Peyer's patch (tissue), 4 donors: Measurements from ENCODE around the gene ARIH1. TPM values are rescaled to one million over a fixed set of nuclear protein-coding genes. Genes with fewer than 3 reads are reported as not detected.

ENCODE experiments used
- DNase-seq, 3 donors: peaks; one replicate each; pipeline ENCODE4 v3.0.0-alpha.2; 2017 to 2019
- H3K27ac ChIP-seq, 4 donors: fragments of 200-600 bp; sonication (generic); one replicate each; pipeline ENCODE4 v1.5.1; 2016 to 2019
- H3K27me3 ChIP-seq, 2 donors: fragments of 200-600 bp; sonication (generic); one replicate each; pipeline ENCODE4 v1.5.1; 2019
- H3K36me3 ChIP-seq, 3 donors: fragments of 200-600 bp; sonication (generic); one replicate each; pipeline ENCODE4 v1.5.1; 2016 to 2019
- H3K4me1 ChIP-seq, 4 donors: fragments of 200-600 bp; sonication (generic); one replicate each; pipeline ENCODE4 v1.5.1; 2016 to 2019
- H3K4me3 ChIP-seq, 4 donors: fragments of 200-600 bp; sonication (generic); 1 replicate in 3 of 4; 2 replicates in 1 of 4; pipeline ENCODE4 v1.5.1; 2016 to 2019; ENCODE audit warnings: mild to moderate bottlenecking in 1 of 4
- H3K9me3 ChIP-seq, 4 donors: fragments of 200-600 bp; sonication (generic); one replicate each; pipeline ENCODE4 v1.5.1; 2016 to 2019; ENCODE audit warnings: mild to moderate bottlenecking in 1 of 4
- POLR2A ChIP-seq, 2 donors: fragments of 450-650 bp; IDR thresholded peaks; one replicate each; pipeline ENCODE4 v1.5.1; 2017; ENCODE audit warnings: antibody characterized with exemption in 2 of 2, mild to moderate bottlenecking in 2 of 2, moderate library complexity in 2 of 2
- total RNA-seq, 4 donors: library from RNA; depleted of rRNA; stranded (reverse); fragments of >200 nt; gene quantifications; one replicate each; pipeline ENCODE4 v1.1.0, GENCODE V29; 2016
- TF ChIP-seq, protein P1 (sequence below), 6 experiments: fragments of 450-650 bp in 4 of 6; fragments of 200-600 bp in 2 of 6; sonication (generic) in 1 of 6; IDR thresholded peaks; one replicate each; pipeline ENCODE4 v1.5.1; 2017 to 2019; ENCODE audit warnings: antibody characterized with exemption in 6 of 6, mild to moderate bottlenecking in 3 of 6, moderate library complexity in 1 of 6

The ARIH1 gene
- total RNA-seq, 4 donors from 2014 or later: 42.3 to 81.7 (median 52.3) TPM

DNA sequence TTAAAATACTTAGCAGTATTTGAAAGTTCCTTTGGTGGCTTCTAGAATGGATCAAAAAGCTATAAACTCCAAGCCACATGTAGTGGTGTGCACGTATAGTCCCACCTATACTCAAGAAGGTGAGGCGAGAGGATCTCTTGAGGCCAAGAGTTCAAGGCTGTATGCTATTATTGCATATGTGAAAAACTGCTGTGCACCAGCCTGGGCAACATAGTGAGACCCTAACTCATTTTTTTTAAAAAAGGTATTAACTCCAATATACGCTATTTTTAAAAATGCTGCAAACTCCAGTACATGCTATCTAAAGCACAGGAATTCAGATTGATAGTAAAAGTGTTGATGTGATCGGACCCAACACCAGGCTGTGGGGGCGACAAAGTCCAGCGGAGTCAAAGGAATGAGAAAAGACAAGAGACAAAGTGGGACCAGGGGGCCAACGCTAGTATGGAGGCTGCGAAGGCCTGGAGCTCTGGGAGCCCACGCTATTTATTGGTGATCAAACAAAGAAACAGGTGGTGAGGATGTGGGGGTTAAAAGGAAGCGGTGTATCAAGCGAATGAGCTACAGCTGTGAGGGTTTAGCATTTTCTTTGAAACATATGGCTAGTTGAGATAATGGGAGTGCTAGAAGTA lies 66.6 kb downstream of the ARIH1 start:
- no peak overlapping the region for H3K4me3 ChIP-seq
- peaks cover 0 to 8% (median 0%) of the 10 kb centered on the region in 4 donors for H3K9me3 ChIP-seq
- no peaks in the 10 kb centered on the region for H3K27me3 ChIP-seq
- TF ChIP-seq, protein P1, sequence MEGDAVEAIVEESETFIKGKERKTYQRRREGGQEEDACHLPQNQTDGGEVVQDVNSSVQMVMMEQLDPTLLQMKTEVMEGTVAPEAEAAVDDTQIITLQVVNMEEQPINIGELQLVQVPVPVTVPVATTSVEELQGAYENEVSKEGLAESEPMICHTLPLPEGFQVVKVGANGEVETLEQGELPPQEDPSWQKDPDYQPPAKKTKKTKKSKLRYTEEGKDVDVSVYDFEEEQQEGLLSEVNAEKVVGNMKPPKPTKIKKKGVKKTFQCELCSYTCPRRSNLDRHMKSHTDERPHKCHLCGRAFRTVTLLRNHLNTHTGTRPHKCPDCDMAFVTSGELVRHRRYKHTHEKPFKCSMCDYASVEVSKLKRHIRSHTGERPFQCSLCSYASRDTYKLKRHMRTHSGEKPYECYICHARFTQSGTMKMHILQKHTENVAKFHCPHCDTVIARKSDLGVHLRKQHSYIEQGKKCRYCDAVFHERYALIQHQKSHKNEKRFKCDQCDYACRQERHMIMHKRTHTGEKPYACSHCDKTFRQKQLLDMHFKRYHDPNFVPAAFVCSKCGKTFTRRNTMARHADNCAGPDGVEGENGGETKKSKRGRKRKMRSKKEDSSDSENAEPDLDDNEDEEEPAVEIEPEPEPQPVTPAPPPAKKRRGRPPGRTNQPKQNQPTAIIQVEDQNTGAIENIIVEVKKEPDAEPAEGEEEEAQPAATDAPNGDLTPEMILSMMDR (IDR thresholded peaks at IDR 0.05): no peak
- no peak for TF ChIP-seq POLR2A (IDR thresholded peaks at IDR 0.05)
- peaks cover 0 to 10% (median 0%) of the 10 kb centered on the region in 3 donors for H3K36me3 ChIP-seq
- H3K27ac ChIP-seq: no peak overlapping the region
- no peak for DNase-seq
- peaks cover 0 to 4% (median 0%) of the 10 kb centered on the region in 4 donors for H3K4me1 ChIP-seq

DNA sequence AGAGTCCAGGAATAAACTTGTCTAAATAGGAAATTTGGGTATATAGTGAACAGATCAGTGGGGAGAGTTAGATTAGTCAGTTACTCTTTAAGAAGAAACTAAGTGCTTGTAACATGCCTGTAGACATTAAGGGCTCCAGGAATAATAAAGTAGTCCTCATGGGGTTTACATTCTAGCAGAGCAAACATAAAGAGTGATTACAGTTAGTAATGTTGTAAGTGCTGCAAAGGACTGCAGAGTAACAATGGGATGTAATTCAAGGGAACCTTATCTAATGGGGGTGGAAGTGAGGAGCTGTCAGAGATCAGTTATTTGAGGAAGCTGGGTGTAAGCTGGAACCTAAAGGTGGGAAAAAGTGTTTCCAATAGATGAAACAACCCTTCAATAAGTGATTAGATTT lies 67.5 kb downstream of the ARIH1 start:
- TF ChIP-seq, protein P1 (IDR thresholded peaks at IDR 0.05): no peak
- TF ChIP-seq POLR2A (IDR thresholded peaks at IDR 0.05): no peak
- H3K27me3 ChIP-seq: no peaks in the 10 kb centered on the region
- H3K36me3 ChIP-seq: peaks cover 0 to 19% (median 0%) of the 10 kb centered on the region in 3 donors
- DNase-seq: no peak
- peaks cover 0 to under 1% (median 0%) of the 10 kb centered on the region in 4 donors for H3K4me1 ChIP-seq
- H3K9me3 ChIP-seq: peaks cover 0 to 8% (median 0%) of the 10 kb centered on the region in 4 donors
- no peak overlapping the region for H3K27ac ChIP-seq
- H3K4me3 ChIP-seq: no peak overlapping the region

DNA sequence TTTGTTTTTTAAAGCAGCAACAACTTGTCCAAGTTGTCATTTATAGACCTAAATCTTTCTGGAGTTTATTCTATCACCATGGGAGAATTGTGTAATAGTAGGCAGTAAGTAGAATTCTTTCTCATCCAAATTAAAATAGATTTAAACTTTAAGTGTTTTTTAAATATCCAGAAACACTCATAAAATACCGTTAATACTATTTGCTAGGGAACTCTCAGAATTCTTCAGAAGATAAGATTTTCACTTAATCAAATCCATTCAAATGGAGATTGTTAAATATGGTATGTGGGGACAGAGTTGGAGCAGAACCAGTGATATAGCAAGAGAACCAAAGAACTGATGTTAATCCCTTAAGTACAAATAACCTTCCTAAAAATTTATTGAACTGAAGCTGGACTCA lies 71.0 kb downstream of the ARIH1 start:
- TF ChIP-seq, protein P1 (IDR thresholded peaks at IDR 0.05): no peak
- no peak for TF ChIP-seq POLR2A (IDR thresholded peaks at IDR 0.05)
- H3K9me3 ChIP-seq: peaks cover 0 to 8% (median 0%) of the 10 kb centered on the region in 4 donors
- H3K4me1 ChIP-seq: no peaks in the 10 kb centered on the region
- no peak for DNase-seq
- no peaks in the 10 kb centered on the region for H3K27me3 ChIP-seq
- no peak overlapping the region for H3K27ac ChIP-seq
- peaks cover 0 to 22% (median 0%) of the 10 kb centered on the region in 3 donors for H3K36me3 ChIP-seq
- no peak overlapping the region for H3K4me3 ChIP-seq

DNA sequence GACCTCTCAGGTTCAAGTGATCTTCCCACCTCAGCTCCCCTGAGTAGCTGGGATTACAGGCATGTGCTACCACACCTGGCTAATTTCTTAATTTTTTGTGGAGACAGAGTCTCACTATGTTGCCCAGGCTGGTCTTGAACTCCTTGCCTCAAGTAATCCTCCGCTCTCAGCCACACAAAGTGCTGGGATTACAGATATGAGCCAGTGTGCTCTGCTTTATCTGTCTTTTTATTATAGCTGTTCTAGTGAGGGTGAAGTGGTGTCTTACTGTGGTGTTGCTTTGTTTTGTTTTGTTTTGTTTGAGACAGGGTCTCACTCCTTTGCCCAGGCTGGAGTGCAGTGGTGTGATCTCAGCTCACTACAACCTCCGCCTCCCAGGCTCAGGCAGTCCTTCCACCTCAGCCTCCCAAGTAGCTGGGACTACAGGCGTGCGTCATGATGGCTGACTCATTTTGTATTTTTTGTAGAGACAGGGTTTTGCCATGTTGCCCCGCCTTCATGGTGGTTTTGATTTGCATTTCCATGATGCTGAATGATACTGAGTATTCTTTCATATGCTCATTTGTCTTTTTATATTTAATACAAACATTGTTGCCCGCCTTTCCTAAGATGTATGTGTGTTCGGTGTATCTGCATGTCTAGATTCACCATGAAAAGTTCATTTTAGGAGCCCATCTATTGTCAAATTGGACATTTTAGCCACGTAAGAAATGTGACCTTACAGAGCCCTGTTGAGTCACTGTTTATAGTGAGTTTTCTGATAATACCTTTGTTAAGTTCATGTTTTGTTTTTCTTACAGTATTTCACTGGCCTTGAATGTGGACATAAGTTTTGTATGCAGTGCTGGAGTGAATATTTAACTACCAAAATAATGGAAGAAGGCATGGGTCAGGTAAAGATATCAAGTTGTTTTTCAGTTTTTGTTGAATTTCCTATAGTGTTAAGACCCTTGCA lies 80.6 kb downstream of the ARIH1 start:
- Histone ChIP-seq H3K4me1 (no peaks in the 10 kb centered on the region), H3K27me3 (no peaks in the 10 kb centered on the region), H3K4me3 (no peak overlapping the region), H3K36me3 (peaks cover 0 to 24% (median 0%) of the 10 kb centered on the region in 3 donors), H3K9me3 (no peaks in the 10 kb centered on the region), H3K27ac (no peak overlapping the region)
- no peak for DNase-seq
- TF ChIP-seq, protein P1 (IDR thresholded peaks at IDR 0.05): no peak
- no peak for TF ChIP-seq POLR2A (IDR thresholded peaks at IDR 0.05)

DNA sequence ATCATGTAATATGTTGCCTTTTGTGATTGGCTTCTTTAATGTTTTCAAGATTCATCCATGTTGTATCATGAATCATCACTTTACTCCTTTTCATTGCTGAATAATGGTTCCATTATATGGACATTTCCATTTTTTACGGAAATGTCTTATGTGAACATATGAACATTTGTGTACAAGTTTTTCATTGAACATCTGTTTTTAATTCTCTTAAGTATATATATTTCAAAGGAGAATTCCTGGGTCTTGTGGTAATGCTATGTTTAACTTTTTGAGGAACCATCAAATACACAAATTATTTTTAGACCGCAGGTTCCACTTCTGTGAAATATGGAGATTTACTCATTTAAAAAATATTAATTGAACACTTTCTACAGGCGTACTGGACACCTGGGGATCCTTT lies 85.7 kb downstream of the ARIH1 start:
- peaks cover 0 to 56% (median 0%) of the 10 kb centered on the region in 3 donors for H3K36me3 ChIP-seq
- no peaks in the 10 kb centered on the region for H3K9me3 ChIP-seq
- no peaks in the 10 kb centered on the region for H3K4me1 ChIP-seq
- H3K27me3 ChIP-seq: no peaks in the 10 kb centered on the region
- DNase-seq: no peak
- TF ChIP-seq, protein P1 (IDR thresholded peaks at IDR 0.05): no peak
- TF ChIP-seq POLR2A (IDR thresholded peaks at IDR 0.05): no peak
- no peak overlapping the region for H3K4me3 ChIP-seq
- H3K27ac ChIP-seq: no peak overlapping the region
